Spleen (tissue), 7 donors: ENCODE results near the gene CNPY1.

ENCODE experiments used
- CTCF ChIP-seq, 11 experiments: fragments of 200-600 bp in 7 of 11; fragments of 450-650 bp in 4 of 11; sonication (generic) in 4 of 11; IDR thresholded peaks in 8 of 11; conservative IDR thresholded peaks in 3 of 11; 1 replicate in 7 of 11; 2 replicates in 4 of 11; pipeline versions ENCODE4 v1.4.0 to v1.8.0; 2016 to 2021; ENCODE audit warnings: antibody characterized with exemption in 11 of 11, inconsistent platforms in 4 of 11, mild to moderate bottlenecking in 1 of 11
- POLR2A ChIP-seq, 3 donors: fragments of 450-650 bp; IDR thresholded peaks; one replicate each; pipeline ENCODE4 v1.5.1; 2017; ENCODE audit warnings: antibody characterized with exemption in 3 of 3, mild to moderate bottlenecking in 1 of 3
- POLR2AphosphoS5 ChIP-seq, 3 donors: sonication (generic); formaldehyde crosslinking; IDR thresholded peaks; one replicate each; pipeline ENCODE4 v1.5.1; 2017; ENCODE audit warnings: antibody characterized with exemption in 3 of 3
- donor health status: DM: no; HTN: no; CAD: no; lungs with moderate emphysema.
- donor health status: DM: no; HTN: no; CAD: no.
- donor health status: DM: no; HTN: no; CAD: no.

DNA sequence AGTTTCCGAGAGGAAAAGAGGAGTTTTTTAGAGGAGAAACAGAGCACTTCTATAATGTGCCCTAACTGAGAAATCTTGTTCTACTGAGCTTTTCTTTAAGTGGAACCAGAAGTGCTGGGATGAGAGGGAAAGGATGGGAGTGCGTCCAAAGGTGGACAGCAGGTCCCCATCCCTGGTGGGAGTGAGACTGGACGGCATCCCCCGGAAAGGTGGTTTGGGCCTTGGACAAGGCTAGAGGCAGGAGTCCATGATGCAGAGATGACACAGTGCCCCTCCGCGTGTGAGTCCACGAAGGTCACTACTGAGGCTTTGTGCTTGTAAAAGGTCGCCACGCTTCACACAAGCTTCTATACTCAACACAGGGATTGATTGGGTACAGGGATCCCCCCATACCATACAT, 94.5 kb downstream of the CNPY1 start:
- TF ChIP-seq CTCF (IDR thresholded peaks at IDR 0.05 in 8 of 11, conservative IDR thresholded peaks at IDR 0.05 in 3 of 11), result no peak
- no peak for TF ChIP-seq POLR2A (IDR thresholded peaks at IDR 0.05)
- no peak for TF ChIP-seq POLR2AphosphoS5 (IDR thresholded peaks at IDR 0.05)
